ENCODE measurements around the gene IRX3.

GRCh38 chr16:54269461-54269860 is 17.1 kb downstream of the IRX3 start:
- no peak for TF ChIP-seq CTCF (IDR thresholded peaks at IDR 0.05)
- no peak for TF ChIP-seq POLR2A (IDR thresholded peaks at IDR 0.05)

Data from Peyer's patch (tissue), 4 donors.